GM19438 (cell line): ENCODE measurements around the gene MIF4GD.
A peak's percentile ranks its signal among the peaks of the same experiment; 100 is the strongest.
"Not testable (repeated sequence)": the region's sequence is repeated elsewhere in the genome, so short reads cannot be mapped to it uniquely, and the experiment has no call there.

Experiments used
- ATAC-seq: cut with Tn5 transposase; IDR thresholded peaks from one replicate; pipeline ENCODE4 v1.9.1; 2021; ENCODE audit warnings: low read depth; ENCODE audit not compliant: unreplicated experiment

MIF4GD gene, protein sequence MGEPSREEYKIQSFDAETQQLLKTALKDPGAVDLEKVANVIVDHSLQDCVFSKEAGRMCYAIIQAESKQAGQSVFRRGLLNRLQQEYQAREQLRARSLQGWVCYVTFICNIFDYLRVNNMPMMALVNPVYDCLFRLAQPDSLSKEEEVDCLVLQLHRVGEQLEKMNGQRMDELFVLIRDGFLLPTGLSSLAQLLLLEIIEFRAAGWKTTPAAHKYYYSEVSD

DNA sequence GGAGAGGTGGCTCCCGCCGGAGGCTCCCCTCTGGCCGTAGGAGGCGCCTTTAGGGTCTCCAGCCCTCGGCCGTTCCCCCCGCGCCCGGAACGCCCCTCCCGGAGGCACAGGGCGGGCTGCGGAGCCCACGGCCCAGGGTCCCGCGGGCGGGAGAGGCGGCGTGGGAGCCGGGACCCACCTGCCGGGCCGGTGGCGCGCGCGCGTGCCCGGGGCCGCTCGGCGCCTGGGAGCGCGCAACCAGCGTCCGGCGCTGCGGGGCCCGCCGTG, at the start of gene MIF4GD:
TSS of gene MIF4GD (minus strand) at position 266 of the 267 bp plus-strand sequence. CDS start 1,036 bp downstream, outside the sequence.
- peak; percentile 8 for ATAC-seq

GRCh38 chr17:75319904-75320691, 49.1 kb upstream of the MIF4GD start:
- ATAC-seq = peak; percentile 39

DNA sequence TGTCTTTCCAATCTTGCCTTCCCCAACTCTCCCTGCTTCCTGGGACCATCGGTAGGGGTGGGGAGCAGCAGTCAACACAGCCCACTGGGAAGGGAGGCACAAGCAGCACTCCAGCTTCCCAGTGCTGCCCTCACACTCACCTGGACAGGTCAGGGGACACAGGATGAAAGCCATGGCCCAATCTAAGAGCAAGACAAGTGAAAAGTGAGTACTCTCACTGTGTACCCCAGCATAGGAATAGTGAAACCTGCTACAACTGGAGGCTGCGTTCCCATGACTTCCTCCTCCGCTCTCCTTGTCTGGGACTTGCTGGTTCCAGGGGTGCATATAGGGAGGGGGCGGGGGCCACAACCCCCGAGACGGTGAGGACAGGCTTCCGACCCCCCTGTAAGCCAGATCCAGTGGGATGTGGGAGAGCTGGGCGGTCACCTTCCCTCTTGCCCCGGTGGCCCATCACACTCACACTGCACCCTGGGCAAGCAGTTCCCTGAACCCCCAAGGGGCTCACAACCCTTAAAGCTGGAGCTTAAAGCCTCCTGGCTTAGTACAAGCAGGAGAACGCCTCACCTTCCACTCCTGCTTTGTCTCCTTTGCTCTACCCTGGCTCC, 47.7 kb upstream of the MIF4GD start:
- no peak for ATAC-seq

DNA sequence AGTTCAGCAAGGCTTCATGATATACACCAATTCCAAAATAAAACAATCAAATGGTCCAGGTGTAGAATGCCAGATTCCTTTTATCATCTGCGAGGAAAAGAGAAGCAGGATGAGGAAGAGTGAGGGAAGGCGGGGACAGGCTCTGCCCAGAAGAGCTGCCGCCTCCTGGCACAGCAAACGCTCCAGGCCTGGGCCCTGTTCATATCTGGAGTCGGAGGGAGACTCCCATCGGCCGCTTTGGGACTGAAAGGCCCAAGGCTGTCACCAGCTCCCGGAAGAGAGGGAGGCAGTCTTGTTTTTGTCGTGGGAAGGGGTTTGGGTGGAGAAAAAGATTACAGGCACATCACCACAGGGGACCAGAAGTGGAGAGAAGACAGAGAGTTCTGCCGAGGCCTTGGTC, 47.2 kb upstream of the MIF4GD start:
- ATAC-seq = no peak

GRCh38 chr17:75317671-75318070, 46.6 kb upstream of the MIF4GD start:
- no peak for ATAC-seq

GRCh38 chr17:75316253-75316652, 45.2 kb upstream of the MIF4GD start:
- no peak for ATAC-seq

DNA sequence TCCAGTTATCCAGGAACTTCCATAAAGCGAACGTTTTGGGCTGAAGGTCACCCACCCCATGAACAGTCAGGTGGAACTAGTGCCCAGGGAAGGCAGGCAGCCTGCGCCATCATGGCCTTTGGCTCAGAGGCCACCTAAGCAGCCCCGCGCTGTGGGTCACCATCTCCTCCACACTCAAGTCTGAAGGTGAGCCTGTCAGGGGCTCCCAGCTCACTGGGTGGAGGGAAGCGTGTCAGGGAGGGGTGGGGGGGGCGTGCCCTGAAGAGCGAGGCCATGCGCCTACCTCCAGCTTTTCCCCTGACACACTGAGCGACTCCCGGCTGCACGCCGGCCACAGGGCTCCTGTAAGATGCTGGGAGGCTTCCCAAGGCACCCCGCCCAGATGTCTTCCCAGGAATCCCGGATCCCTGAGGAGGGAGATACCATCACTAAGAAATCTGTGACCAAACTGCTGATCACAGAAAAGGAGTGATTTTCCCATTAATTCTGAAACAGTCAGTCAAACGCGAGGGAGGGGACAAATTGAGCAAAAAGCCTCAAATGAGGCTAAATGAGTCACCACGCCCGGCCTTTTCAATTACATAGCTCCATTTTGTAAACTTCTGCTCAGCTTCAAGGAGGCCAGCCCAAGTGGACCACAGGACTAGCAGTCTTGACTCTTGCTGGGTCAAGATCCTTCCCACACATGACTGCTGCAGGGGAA, 44.7 kb upstream of the MIF4GD start:
- no peak for ATAC-seq

- peak; percentile 51 for ATAC-seq
Observed at GRCh38 chr17:75313941-75314551, 43.0 kb upstream of the MIF4GD start.

GRCh38 chr17:75308732-75309629, 38.0 kb upstream of the MIF4GD start:
- ATAC-seq = no peak

DNA sequence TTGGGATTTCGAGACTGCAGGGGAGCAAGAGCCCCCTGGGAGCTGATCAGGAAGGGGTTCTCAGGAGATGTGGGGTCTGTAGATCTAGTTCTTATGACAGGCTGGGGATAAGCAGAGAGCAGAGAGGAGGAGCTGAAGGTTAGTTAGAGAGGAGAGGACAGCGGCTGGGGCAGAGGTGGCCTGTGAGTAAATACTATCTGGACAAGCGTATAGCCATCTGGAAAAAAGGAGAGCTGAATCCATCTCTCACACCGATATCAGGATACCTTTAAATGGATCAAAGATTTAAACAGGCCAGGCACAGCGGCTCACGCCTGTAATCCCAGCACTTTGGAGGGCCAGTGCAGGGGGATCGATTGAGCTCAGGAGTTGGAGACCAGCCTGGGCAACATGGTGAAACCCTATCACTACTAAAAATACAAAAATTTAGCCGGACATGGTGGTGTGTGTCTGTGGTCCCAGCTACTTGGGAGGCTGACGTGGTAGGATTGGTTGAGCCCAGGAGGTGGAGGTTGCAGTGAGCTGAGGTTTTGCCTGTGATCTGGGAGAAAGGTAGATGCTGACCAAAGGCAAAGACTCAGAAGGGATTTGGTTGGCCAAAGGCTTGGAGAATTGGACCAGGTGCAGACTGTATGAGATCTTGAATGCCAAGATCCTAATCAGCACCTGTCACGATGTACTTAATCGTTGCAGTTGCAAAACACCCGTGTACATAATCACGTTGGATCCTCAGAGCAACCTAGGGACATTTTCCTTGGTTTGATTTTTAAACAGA, 37.1 kb upstream of the MIF4GD start:
- ATAC-seq = no peak

DNA sequence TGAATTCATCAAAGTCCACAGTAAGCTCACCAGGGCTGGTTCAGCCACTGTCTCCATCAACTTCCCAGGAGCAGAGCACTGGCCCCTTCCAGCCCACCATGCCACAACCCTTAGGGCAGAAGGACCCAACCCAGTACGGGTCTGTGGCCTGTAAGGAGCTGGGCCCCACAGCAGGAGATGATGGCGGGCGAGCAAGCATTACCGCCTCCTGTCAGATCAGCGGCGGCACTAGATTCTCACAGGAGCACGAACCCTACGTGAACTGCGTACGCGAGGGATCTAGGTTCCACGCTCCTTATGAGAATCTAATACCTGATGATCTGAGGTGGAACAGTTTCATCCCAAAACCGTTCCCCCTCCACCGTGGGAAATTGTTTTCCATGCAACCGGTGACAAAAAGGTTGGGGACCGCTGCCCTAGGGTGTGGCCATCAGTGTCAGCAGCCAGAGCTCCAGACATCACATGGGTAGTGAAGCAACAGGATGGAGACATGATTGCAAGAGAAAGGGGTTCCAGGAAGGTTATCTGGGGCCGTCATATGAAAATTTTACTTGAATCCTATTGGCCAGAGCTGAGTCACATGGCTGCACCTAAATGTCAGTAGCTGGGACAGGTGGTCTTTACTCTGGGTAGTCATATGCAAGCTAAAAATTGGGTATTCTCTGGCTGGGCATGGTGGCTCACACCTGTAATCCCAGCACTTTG, 30.6 kb upstream of the MIF4GD start:
- no peak for ATAC-seq

GRCh38 chr17:75301049-75301448, 30.0 kb upstream of the MIF4GD start:
- ATAC-seq = no peak

DNA sequence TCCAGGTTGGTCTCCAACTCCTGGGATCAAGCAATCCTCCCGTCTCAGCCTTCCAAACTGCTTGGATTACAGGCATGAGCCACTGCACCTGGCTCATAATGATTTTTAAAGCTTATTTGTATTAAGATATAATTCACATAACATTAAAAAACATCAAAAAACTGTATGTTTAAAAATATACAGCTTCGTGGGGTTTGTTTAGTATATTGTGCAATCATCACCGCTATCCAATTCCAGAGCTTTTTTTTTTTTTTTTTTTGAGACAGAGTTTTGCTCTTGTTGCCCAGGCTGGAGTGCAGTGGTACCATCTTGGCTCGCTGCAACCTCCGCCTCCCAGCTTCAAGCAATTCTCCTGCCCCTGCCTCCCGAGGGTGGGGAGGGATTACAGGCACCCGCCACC, 29.2 kb upstream of the MIF4GD start:
- no peak for ATAC-seq

- ATAC-seq = peak; percentile 48
Observed at GRCh38 chr17:75295201-75296158, 24.4 kb upstream of the MIF4GD start.

GRCh38 chr17:75292810-75293448, 21.9 kb upstream of the MIF4GD start:
- ATAC-seq = not testable (repeated sequence)

- ATAC-seq = no peak
Observed at GRCh38 chr17:75289832-75290337, 18.9 kb upstream of the MIF4GD start.
